Kidney epithelial cell (primary cell): Measurements from ENCODE around the gene PCDHGA9. TPM values are rescaled to one million over a fixed set of nuclear protein-coding genes. Genes with fewer than 3 reads are reported as not detected.
"Not testable (repeated sequence)": the region's sequence is repeated elsewhere in the genome, so short reads cannot be mapped to it uniquely, and the experiment has no call there.

Experiments used
- DNase-seq: peaks from one replicate; pipeline ENCODE4 v3.0.0-alpha.2; 2010; ENCODE audit warnings: low read depth
- H3K27me3 ChIP-seq: 2 replicates; pipeline ENCODE4 v1.6.0; 2011; ENCODE audit warnings: low read length; ENCODE audit not compliant: control insufficient read depth, insufficient read depth
- H3K36me3 ChIP-seq: 2 replicates; pipeline ENCODE4 v1.5.1; 2011; ENCODE audit warnings: low read length; ENCODE audit not compliant: control insufficient read depth, insufficient read depth
- H3K4me3 ChIP-seq: 2 replicates; pipeline ENCODE4 v1.5.1; 2011; ENCODE audit warnings: low read depth, mild to moderate bottlenecking, control low read depth, low read length
- CTCF ChIP-seq: IDR thresholded peaks from 2 replicates; pipeline ENCODE4 v1.5.1; 2011; ENCODE audit warnings: mild to moderate bottlenecking, moderate library complexity, low read length, control low read depth, inconsistent platforms; ENCODE audit not compliant: insufficient read depth, poor library complexity, severe bottlenecking
- total RNA-seq: library from RNA; depleted of rRNA; stranded (reverse); fragments of >200 nt; gene quantifications from 2 replicates; pipeline ENCODE4 v1.2.3, GENCODE V29; 2015

Gene PCDHGA9
- total RNA-seq, 1 donor from 2014 or later: 3.6 TPM

GRCh38 chr5:141369994-141370848, 32.4 kb upstream of the PCDHGA9 start, which contains the start of gene PCDHGB3:
PCDHGB3 (plus strand) TSS chr5:141370242; CDS start chr5:141370395, 153 bp downstream.
- no peaks in the 10 kb centered on the region for H3K36me3 ChIP-seq
- H3K4me3 ChIP-seq: no peak within 1 kb of the TSS
- no peak for DNase-seq
- TF ChIP-seq CTCF: no peak
- H3K27me3 ChIP-seq: peaks cover 33% of the 10 kb centered on the region

GRCh38 chr5:141371572-141372475, 30.8 kb upstream of the PCDHGA9 start:
- Histone ChIP-seq H3K27me3 (peaks cover 21% of the 10 kb centered on the region), H3K36me3 (no peaks in the 10 kb centered on the region), H3K4me3 (no peak overlapping the region)
- TF ChIP-seq CTCF: no peak
- DNase-seq: no peak

GRCh38 chr5:141373673-141374317, 28.8 kb upstream of the PCDHGA9 start, which contains the start of gene PCDHGA6:
PCDHGA6 (plus strand) TSS chr5:141373891; CDS start chr5:141374084, 193 bp downstream.
- Histone ChIP-seq H3K27me3 (peaks cover 21% of the 10 kb centered on the region), H3K36me3 (no peaks in the 10 kb centered on the region), H3K4me3 (no peak within 1 kb of the TSS)
- no peak for DNase-seq
- TF ChIP-seq CTCF: peak; percentile 34

GRCh38 chr5:141374627-141375026, 28.0 kb upstream of the PCDHGA9 start:
- H3K27me3 ChIP-seq: peaks cover 21% of the 10 kb centered on the region
- H3K4me3 ChIP-seq: no peak overlapping the region
- DNase-seq: no peak
- TF ChIP-seq CTCF: no peak
- no peaks in the 10 kb centered on the region for H3K36me3 ChIP-seq

GRCh38 chr5:141375444-141376155, 27.0 kb upstream of the PCDHGA9 start:
- H3K4me3 ChIP-seq, H3K36me3 ChIP-seq, DNase-seq: not testable (repeated sequence)
- H3K27me3 ChIP-seq: peaks cover 20% of the 10 kb centered on the region
